ENCODE measurements around the gene ANKH. TPM values are rescaled to one million over a fixed set of nuclear protein-coding genes. Genes with fewer than 3 reads are reported as not detected.

The ANKH gene
- total and polyA plus RNA-seq, 3 experiments from 2014 or later, result 47.0 to 80.5 (median 80.0) TPM

DNA sequence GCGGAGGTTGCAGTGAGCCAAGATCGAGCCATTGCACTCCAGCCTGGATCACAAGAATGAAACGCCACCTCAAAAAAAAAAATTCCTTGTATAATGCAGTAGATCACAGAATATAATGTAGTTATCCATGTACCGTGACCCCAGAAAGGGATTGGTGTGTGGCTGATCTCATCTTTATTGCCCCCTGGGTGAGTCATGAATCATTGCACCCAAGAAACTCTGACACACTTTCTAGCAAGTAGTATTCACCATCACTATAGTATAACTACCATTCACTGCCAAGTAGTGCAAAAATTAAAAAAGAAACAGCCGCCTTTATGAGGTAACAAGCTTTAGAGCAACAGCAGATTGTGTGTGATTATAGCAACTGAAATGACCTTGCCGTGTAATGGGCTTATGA is 23.7 kb upstream of the ANKH start:
- Mint-ChIP-seq H3K9me3 (no peaks in the 10 kb centered on the region), H3K27me3 (peaks cover 0 to 7% of the 10 kb centered on the region in 2 donors), H3K4me1 (no peaks in the 10 kb centered on the region), H3K36me3 (peaks cover 0 to 3% (median 0%) of the 10 kb centered on the region in 3 donors), H3K4me3 (no peak overlapping the region), H3K27ac (no peak overlapping the region)
- no peaks in the 10 kb centered on the region for H3K27me3 ChIP-seq (ENCODE audit: insufficient read depth, low read length, poor library complexity, severe bottlenecking)
- H3K27ac ChIP-seq (ENCODE audit: low read depth, low read length), result no peak overlapping the region
- ChIA-PET POLR2A (no interaction called here), CTCF (interaction anchor here (1.6 kb wide), 1 partner anchor 11 kb away, joined by 3 read pairs; no protein-coding TSS in a partner anchor)
- no peak overlapping the region for H3K4me3 ChIP-seq (ENCODE audit: low read length)
- DNase-seq, result peak in 1 of 5 donors; percentile 6
- no peaks in the 10 kb centered on the region for H3K36me3 ChIP-seq (ENCODE audit: insufficient read depth, low read length)
- no peaks in the 10 kb centered on the region for H3K4me1 ChIP-seq (ENCODE audit: insufficient read depth, low read length)
- no peaks in the 10 kb centered on the region for H3K9me3 ChIP-seq (ENCODE audit: low read length)

DNA sequence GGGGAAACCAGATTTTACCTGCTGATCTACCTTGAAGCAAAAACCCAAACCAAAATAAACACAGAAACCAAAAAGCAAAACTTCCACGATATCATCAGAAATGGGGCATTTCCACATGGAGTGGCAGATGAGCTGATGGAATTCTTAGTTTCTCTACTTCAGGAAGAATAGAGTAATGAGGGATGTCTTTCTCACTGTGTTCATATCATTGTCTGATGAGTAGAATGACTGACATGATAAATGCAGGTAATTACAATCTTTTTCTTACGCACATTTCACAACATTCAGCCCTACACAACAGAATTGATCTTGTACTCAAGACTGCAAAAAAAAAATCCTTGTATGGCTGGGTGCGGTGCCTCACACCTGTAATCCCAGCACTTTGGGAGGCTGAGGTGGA is 23.2 kb upstream of the ANKH start:
- no peaks in the 10 kb centered on the region for H3K36me3 ChIP-seq (ENCODE audit: insufficient read depth, low read length)
- CTCF ChIA-PET, result no interaction called here

DNA sequence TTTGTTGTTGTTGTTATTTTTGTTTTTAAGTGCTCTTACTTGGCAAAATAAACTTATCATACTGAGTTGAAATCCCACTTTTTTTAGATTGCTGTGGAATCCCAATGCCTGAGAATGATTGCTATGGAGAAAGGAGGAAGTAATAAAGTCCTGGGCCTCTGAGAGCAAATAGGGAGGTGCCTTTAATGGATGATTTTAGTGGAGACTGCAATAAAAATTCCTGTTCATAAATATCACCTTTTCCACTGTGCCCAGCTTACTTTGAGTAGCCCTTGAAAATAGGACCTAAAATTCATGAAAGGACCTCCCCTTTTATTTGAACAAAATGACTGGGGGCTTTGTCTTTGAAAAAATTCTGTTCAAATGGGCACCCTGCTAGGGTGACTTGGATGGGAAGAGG is 21.8 kb upstream of the ANKH start:
- Histone ChIP-seq H3K27me3 (ENCODE audit: insufficient read depth, low read length, poor library complexity, severe bottlenecking) (no peaks in the 10 kb centered on the region), H3K4me3 (ENCODE audit: low read length) (no peak overlapping the region), H3K27ac (ENCODE audit: low read depth, low read length) (no peak overlapping the region), H3K9me3 (ENCODE audit: low read length) (no peaks in the 10 kb centered on the region), H3K36me3 (ENCODE audit: insufficient read depth, low read length) (no peaks in the 10 kb centered on the region), H3K4me1 (ENCODE audit: insufficient read depth, low read length) (no peaks in the 10 kb centered on the region)
- Mint-ChIP-seq H3K4me3 (no peak overlapping the region), H3K36me3 (peaks cover 0 to 3% (median 0%) of the 10 kb centered on the region in 3 donors), H3K4me1 (no peaks in the 10 kb centered on the region), H3K9me3 (no peaks in the 10 kb centered on the region), H3K27ac (no peak overlapping the region), H3K27me3 (peaks cover 0 to 9% of the 10 kb centered on the region in 2 donors)
- ChIA-PET CTCF (no interaction called here), POLR2A (interaction anchor here (0.6 kb wide), 1 partner anchor 94 kb away, joined by 3 read pairs; no protein-coding TSS in a partner anchor)
- no peak for DNase-seq

More for the DNA sequence above, 23.2 kb upstream of the ANKH start:
- Mint-ChIP-seq H3K9me3 (no peaks in the 10 kb centered on the region), H3K27me3 (peaks cover 0 to 9% of the 10 kb centered on the region in 2 donors), H3K4me1 (no peaks in the 10 kb centered on the region), H3K36me3 (peaks cover 0 to 3% (median 0%) of the 10 kb centered on the region in 3 donors), H3K4me3 (no peak overlapping the region), H3K27ac (no peak overlapping the region)
- Histone ChIP-seq H3K27me3 (ENCODE audit: insufficient read depth, low read length, poor library complexity, severe bottlenecking) (no peaks in the 10 kb centered on the region), H3K9me3 (ENCODE audit: low read length) (no peaks in the 10 kb centered on the region), H3K4me3 (ENCODE audit: low read length) (no peak overlapping the region), H3K27ac (ENCODE audit: low read depth, low read length) (no peak overlapping the region), H3K4me1 (ENCODE audit: insufficient read depth, low read length) (no peaks in the 10 kb centered on the region)
- POLR2A ChIA-PET, result no interaction called here
- no peak for DNase-seq

DNA sequence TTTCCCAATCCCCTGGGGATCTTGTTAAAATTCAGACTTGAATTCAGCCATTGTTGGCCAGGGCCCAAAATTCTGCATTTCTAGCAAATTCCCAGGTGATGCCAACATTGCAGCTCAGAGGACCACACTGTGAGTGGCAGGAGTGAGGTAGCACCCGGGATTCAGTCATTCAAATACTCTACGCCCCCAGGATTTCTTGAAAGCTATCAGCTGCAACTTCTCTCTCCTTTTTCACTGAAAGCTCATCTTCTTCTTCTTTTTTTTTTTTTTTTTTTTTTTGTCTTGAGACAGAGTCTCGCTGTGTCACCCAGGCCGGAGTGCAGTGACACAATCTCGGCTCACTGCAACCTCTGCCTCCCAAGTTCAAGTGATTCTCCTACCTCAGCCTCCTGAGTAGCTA is 19.3 kb upstream of the ANKH start:
- H3K27me3 Mint-ChIP-seq, result peaks cover 0 to 6% of the 10 kb centered on the region in 2 donors
- no peak for DNase-seq
- Histone ChIP-seq H3K4me1 (ENCODE audit: insufficient read depth, low read length) (no peaks in the 10 kb centered on the region), H3K27me3 (ENCODE audit: insufficient read depth, low read length, poor library complexity, severe bottlenecking) (no peaks in the 10 kb centered on the region), H3K9me3 (ENCODE audit: low read length) (no peaks in the 10 kb centered on the region), H3K4me3 (ENCODE audit: low read length) (no peak overlapping the region), H3K27ac (ENCODE audit: low read depth, low read length) (no peak overlapping the region), H3K36me3 (ENCODE audit: insufficient read depth, low read length) (no peaks in the 10 kb centered on the region)
- ChIA-PET POLR2A (no interaction called here), CTCF (no interaction called here)
- no peaks in the 10 kb centered on the region for H3K4me1 Mint-ChIP-seq
- H3K9me3 Mint-ChIP-seq, result no peaks in the 10 kb centered on the region
- peak overlapping the region in 1 of 8 donors; percentile 26 for H3K27ac Mint-ChIP-seq
- H3K4me3 Mint-ChIP-seq, result no peak overlapping the region
- no peaks in the 10 kb centered on the region for H3K36me3 Mint-ChIP-seq

DNA sequence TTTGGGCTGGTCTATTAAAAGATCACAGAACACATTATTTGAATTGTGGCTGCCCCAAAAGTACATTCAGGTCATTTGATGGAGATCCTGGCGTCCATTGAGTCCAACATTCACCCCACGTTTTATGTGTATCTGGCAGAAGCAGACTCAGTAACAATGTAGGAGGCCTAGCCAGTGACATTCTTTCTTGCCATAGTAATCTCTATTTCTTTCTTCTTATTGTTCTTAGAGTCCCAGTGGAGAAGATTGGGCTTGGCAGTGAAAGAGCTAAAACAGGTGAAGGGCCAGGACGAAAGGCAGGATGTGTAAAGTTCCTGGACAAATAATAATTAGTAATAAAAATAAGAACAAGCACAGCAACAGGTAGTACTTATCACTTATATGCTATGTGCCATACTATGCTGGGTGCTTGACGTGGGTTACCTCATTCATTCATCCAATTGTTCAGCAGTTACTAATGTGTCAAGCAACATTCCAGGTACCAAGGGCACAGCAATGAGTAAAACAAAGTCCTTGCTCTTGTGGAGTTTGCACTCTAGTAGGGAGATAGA is 12.6 kb upstream of the ANKH start:
- H3K36me3 ChIP-seq (ENCODE audit: insufficient read depth, low read length), result no peaks in the 10 kb centered on the region
- H3K9me3 Mint-ChIP-seq, result no peaks in the 10 kb centered on the region
- H3K9me3 ChIP-seq (ENCODE audit: low read length), result no peaks in the 10 kb centered on the region
- no peak overlapping the region for H3K4me3 ChIP-seq (ENCODE audit: low read length)
- H3K36me3 Mint-ChIP-seq, result no peaks in the 10 kb centered on the region
- POLR2A ChIA-PET, result no interaction called here
- H3K27me3 Mint-ChIP-seq, result peaks cover 8 to 10% of the 10 kb centered on the region in 2 donors
- no peaks in the 10 kb centered on the region for H3K27me3 ChIP-seq (ENCODE audit: insufficient read depth, low read length, poor library complexity, severe bottlenecking)
- no peak overlapping the region for H3K27ac Mint-ChIP-seq
- no peak overlapping the region for H3K4me3 Mint-ChIP-seq
- no peaks in the 10 kb centered on the region for H3K4me1 ChIP-seq (ENCODE audit: insufficient read depth, low read length)
- no peak overlapping the region for H3K27ac ChIP-seq (ENCODE audit: low read depth, low read length)
- no peaks in the 10 kb centered on the region for H3K4me1 Mint-ChIP-seq
- CTCF ChIA-PET, result interaction anchor here (1.0 to 1.3 kb wide), 2 partner anchors 12 kb away, joined by 3 to 4 read pairs; no protein-coding TSS in a partner anchor
- no peak for DNase-seq

DNA sequence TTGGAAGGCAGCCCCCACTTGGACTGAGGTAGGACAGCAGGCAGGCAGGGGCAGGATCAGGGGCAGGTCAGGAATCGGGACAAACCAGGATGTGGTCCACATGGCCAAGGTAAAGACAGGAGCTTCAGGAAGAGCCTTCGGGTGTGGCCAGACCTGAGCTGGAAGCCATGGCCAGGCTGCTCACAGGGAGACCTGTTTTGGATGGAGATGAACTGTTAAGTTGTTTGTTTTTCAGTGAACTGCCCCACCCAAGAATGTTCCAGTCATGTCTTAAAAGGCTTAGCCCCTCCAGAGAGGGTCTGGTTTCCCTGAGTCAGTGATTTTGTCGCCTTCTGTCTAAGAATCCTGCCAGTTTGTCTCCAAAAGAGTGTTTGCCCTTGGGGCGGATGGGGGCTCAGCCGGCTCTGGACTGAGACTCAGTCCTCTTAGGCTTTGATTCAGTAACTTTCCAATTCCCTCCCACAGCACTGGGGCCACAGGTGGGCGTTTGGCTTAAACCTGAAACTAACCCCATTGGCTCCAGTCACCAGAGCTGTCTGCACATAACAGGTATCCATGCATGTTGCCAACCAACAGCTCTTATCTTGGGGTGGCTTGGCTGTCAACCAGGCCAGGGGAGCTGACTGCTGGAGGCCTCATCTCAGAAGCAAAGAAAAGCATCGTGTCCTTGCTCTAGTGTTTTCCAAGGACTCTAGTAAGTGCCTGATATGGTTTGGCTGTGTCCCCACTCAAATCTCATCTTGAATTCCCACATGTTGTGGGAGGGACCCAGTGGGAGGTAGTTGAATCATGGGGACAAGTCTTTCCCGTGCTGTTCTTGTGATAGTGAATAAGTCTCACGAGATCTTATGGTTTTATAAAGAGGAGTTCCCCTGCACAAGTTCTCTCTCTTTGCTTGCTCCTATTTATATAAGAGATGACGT is 11.3 kb upstream of the ANKH start:
- ChIA-PET CTCF (interaction anchor here (1.7 kb wide), 1 partner anchor 10 kb away, joined by 4 read pairs; no protein-coding TSS in a partner anchor), POLR2A (no interaction called here)
- DNase-seq, result no peak
- Histone ChIP-seq H3K4me3 (ENCODE audit: low read length) (no peak overlapping the region), H3K4me1 (ENCODE audit: insufficient read depth, low read length) (no peaks in the 10 kb centered on the region), H3K27me3 (ENCODE audit: insufficient read depth, low read length, poor library complexity, severe bottlenecking) (no peaks in the 10 kb centered on the region), H3K27ac (ENCODE audit: low read depth, low read length) (no peak overlapping the region), H3K9me3 (ENCODE audit: low read length) (no peaks in the 10 kb centered on the region), H3K36me3 (ENCODE audit: insufficient read depth, low read length) (no peaks in the 10 kb centered on the region)
- Mint-ChIP-seq H3K36me3 (no peaks in the 10 kb centered on the region), H3K9me3 (no peaks in the 10 kb centered on the region), H3K4me3 (no peak overlapping the region), H3K27me3 (peaks cover 8 to 13% of the 10 kb centered on the region in 2 donors), H3K4me1 (no peaks in the 10 kb centered on the region), H3K27ac (peak overlapping the region in 1 of 8 donors; percentile 92)

DNA sequence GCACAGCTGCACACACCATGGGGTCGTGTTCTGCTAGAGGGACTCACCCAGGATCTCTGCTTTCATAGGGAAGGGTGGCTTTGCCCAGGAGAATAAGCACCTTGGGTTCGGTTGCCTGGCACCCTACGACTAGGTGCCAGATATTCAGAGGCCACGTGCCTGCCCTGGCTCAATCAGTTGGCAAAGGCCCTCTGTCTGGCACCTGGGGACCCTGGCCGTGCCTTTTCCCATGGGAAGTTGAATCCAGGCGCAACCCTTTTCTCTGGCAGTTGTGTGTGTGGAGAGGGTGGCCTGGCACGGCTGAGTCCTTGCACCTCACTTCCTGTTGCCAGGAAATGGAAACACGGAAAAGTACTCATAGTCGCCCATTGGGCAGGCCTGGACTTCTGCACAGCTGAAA is 10.2 kb upstream of the ANKH start:
- no peaks in the 10 kb centered on the region for H3K9me3 ChIP-seq (ENCODE audit: low read length)
- CTCF ChIA-PET, result interaction anchor here (1.7 kb wide), 1 partner anchor 9 kb away, joined by 4 read pairs; no protein-coding TSS in a partner anchor
- H3K36me3 ChIP-seq (ENCODE audit: insufficient read depth, low read length), result no peaks in the 10 kb centered on the region
- no peak overlapping the region for H3K27ac ChIP-seq (ENCODE audit: low read depth, low read length)
- H3K4me1 ChIP-seq (ENCODE audit: insufficient read depth, low read length), result no peaks in the 10 kb centered on the region
- POLR2A ChIA-PET, result no interaction called here
- no peaks in the 10 kb centered on the region for H3K27me3 ChIP-seq (ENCODE audit: insufficient read depth, low read length, poor library complexity, severe bottlenecking)
- Mint-ChIP-seq H3K9me3 (no peaks in the 10 kb centered on the region), H3K27me3 (peaks cover 8 to 13% of the 10 kb centered on the region in 2 donors), H3K27ac (no peak overlapping the region), H3K4me1 (no peaks in the 10 kb centered on the region), H3K36me3 (no peaks in the 10 kb centered on the region), H3K4me3 (no peak overlapping the region)
- DNase-seq, result no peak
- H3K4me3 ChIP-seq (ENCODE audit: low read length), result no peak overlapping the region

DNA sequence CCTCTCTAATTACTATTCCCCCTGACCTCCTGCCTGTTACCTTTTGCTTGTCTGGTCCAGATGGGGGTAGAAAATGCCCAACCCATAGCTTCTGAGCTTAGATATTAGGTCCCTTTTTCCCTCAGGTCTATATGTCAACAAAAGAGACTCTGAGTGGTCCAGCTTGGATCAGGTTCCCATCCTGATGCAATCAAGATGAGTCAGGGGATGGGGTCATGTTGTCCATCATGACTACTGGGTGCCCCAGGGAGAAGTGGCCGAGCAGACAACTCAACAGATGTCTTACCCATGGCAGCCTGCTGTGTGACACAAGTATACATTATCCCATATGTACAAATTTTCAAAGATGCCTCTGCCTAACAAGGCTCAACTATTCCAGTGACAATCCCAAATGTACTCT is 9.1 kb upstream of the ANKH start:
- H3K9me3 ChIP-seq (ENCODE audit: low read length), result no peaks in the 10 kb centered on the region
- H3K4me3 ChIP-seq (ENCODE audit: low read length), result no peak overlapping the region
- no peak overlapping the region for H3K27ac ChIP-seq (ENCODE audit: low read depth, low read length)
- H3K36me3 Mint-ChIP-seq, result no peaks in the 10 kb centered on the region
- no peaks in the 10 kb centered on the region for H3K9me3 Mint-ChIP-seq
- no peak for DNase-seq
- no peak overlapping the region for H3K27ac Mint-ChIP-seq
- H3K27me3 Mint-ChIP-seq, result peaks cover 8 to 13% of the 10 kb centered on the region in 2 donors
- peak overlapping the region in 1 of 7 donors; percentile 3 for H3K4me3 Mint-ChIP-seq
- CTCF ChIA-PET, result interaction anchor here (0.7 kb wide), 1 partner anchor 99 kb away, joined by 3 read pairs; no protein-coding TSS in a partner anchor
- H3K36me3 ChIP-seq (ENCODE audit: insufficient read depth, low read length), result no peaks in the 10 kb centered on the region
- H3K27me3 ChIP-seq (ENCODE audit: insufficient read depth, low read length, poor library complexity, severe bottlenecking), result no peaks in the 10 kb centered on the region
- no peaks in the 10 kb centered on the region for H3K4me1 ChIP-seq (ENCODE audit: insufficient read depth, low read length)
- POLR2A ChIA-PET, result interaction anchor here (0.6 kb wide), 1 partner anchor 524 kb away, joined by 6 read pairs; no protein-coding TSS in a partner anchor
- H3K4me1 Mint-ChIP-seq, result no peaks in the 10 kb centered on the region

All from CD8-positive, alpha-beta memory T cell (primary cell).